Nephron progenitor cell (in vitro differentiated cells): ENCODE measurements around the gene OR6C75.

Source experiments
- DNase-seq: peaks from one replicate; pipeline ENCODE4 v3.0.0; 2021
- H3K27ac Mint-ChIP-seq: 2 replicates; pipeline ENCODE4 v1.8.0; 2021; ENCODE audit warnings: mild to moderate bottlenecking, moderate library complexity, mixed read lengths
- H3K27me3 Mint-ChIP-seq: 2 replicates; pipeline ENCODE4 v1.8.0; 2021; ENCODE audit warnings: mild to moderate bottlenecking, low read depth, mixed read lengths; ENCODE audit not compliant: poor library complexity
- H3K36me3 Mint-ChIP-seq: 2 replicates; pipeline ENCODE4 v1.8.0; 2021; ENCODE audit warnings: low read depth, mixed read lengths
- H3K4me1 Mint-ChIP-seq: 2 replicates; pipeline ENCODE4 v1.8.0; 2021; ENCODE audit warnings: mixed read lengths
- H3K4me3 Mint-ChIP-seq: 2 replicates; pipeline ENCODE4 v1.8.0; 2021; ENCODE audit warnings: mild to moderate bottlenecking, moderate library complexity, mixed read lengths
- H3K9me3 Mint-ChIP-seq: 2 replicates; pipeline ENCODE4 v1.8.0; 2021; ENCODE audit warnings: mild to moderate bottlenecking, moderate library complexity, mixed read lengths
- CTCF ChIP-seq: fragments of 200-600 bp; sonication (generic); IDR thresholded peaks from 2 replicates; pipeline ENCODE4 v1.5.0; 2021; ENCODE audit warnings: antibody characterized with exemption

The OR6C75 gene

DNA sequence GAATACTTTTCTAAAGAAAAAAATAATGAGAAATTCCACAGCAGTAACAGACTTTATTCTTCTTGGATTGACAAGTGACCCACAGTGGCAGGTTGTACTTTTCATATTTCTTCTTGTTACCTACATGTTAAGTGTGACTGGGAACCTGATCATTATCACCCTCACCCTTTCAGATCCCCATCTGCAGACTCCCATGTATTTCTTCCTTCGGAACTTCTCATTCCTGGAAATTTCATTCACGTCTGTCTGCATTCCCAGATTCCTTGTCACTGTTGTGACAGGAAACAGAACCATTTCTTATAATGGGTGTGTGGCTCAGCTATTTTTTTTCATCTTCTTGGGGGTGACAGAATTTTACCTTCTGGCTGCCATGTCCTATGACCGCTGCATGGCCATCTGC is 2.3 kb downstream of the OR6C75 start:
- Mint-ChIP-seq H3K9me3 (no peaks in the 10 kb centered on the region), H3K27ac (no peak overlapping the region), H3K4me3 (no peak overlapping the region), H3K4me1 (no peaks in the 10 kb centered on the region), H3K27me3 (peaks cover 4% of the 10 kb centered on the region), H3K36me3 (no peaks in the 10 kb centered on the region)
- TF ChIP-seq CTCF = no peak
- DNase-seq = no peak

DNA sequence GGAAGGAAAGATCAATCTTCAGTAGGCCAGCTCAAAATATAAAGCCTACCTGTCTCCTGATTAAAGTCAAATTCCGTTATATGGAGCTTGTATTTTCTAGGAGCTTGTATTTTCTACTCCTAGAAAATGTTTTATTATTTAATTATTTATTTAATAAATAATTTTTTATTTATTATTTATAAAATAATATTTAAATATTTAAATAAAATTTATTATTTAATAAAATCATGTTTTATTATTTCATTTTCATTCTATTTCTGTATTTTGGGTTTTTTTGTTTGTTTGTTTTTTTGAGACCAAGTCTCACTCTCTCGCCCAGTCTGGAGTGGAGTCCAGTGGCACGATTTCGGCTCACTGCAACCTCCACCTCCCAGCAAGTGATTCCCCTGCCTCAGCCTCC is 9.7 kb downstream of the OR6C75 start:
- no peak for TF ChIP-seq CTCF
- no peaks in the 10 kb centered on the region for H3K36me3 Mint-ChIP-seq
- no peak overlapping the region for H3K27ac Mint-ChIP-seq
- no peaks in the 10 kb centered on the region for H3K4me1 Mint-ChIP-seq
- H3K9me3 Mint-ChIP-seq = no peaks in the 10 kb centered on the region
- DNase-seq = no peak
- no peaks in the 10 kb centered on the region for H3K27me3 Mint-ChIP-seq
- no peak overlapping the region for H3K4me3 Mint-ChIP-seq

- no peaks in the 10 kb centered on the region for H3K27me3 Mint-ChIP-seq
- no peaks in the 10 kb centered on the region for H3K36me3 Mint-ChIP-seq
- no peak overlapping the region for H3K4me3 Mint-ChIP-seq
- DNase-seq = no peak
- H3K4me1 Mint-ChIP-seq = no peaks in the 10 kb centered on the region
- no peak overlapping the region for H3K27ac Mint-ChIP-seq
- no peaks in the 10 kb centered on the region for H3K9me3 Mint-ChIP-seq
- no peak for TF ChIP-seq CTCF
Measured at GRCh38 chr12:55385891-55386290, 23.1 kb downstream of the OR6C75 start.

DNA sequence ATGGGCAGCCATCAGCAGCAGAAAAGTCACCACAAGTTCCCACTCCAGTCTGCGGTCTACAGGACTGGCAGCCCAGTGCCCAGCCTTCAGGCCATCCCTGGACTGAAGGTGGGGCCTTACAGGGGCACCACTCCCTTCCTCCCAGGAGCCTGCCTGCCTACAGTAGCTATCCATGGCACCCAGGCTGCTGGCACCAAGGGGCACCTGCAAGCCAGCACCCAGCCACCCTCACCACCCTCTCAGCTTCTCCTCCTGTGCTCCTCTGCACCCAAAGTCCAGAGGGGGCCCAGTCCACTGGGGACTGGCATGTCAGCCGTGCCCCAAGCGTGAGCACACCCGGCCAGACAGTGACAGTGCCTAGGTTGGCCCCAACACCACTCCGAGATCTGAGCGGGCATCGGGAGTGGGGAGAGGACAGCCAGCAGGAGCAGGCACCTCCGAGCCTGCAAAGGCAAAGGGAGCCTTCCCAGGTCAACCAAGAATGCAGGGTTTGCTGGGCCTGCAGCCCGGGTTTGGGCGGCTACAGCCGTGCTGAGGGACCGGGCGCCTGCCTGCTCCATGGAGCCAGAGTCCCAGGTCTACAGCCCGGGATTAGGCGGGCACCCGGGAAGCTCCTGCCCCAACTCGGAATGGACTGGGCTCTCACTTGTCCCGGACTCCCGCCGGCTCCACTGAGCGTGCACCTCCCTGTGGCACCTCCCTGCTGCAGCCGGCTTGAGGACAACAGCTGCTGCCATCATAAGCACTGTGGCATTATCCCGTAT is 29.4 kb downstream of the OR6C75 start:
- no peak overlapping the region for H3K4me3 Mint-ChIP-seq
- no peaks in the 10 kb centered on the region for H3K4me1 Mint-ChIP-seq
- H3K36me3 Mint-ChIP-seq = no peaks in the 10 kb centered on the region
- DNase-seq = no peak
- H3K27ac Mint-ChIP-seq = no peak overlapping the region
- no peaks in the 10 kb centered on the region for H3K27me3 Mint-ChIP-seq
- H3K9me3 Mint-ChIP-seq = no peaks in the 10 kb centered on the region
- no peak for TF ChIP-seq CTCF

DNA sequence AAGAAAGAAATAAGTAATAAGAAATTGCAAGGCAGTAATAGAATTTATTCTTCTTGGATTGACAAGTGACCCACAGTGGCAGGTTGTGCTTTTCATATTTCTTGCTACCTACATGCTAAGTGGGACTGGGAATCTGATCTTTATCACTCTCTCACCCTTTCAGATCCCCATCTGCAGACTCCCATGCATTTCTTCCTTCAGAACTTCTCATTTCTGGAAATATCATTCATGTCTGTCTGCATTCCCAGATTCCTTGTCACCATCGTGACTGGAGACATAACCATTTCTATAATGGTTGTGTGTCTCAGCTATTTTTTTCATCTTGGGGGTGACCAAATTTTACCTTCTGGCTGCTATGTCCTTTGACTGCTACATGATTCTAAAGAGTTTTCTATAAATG is 33.6 kb downstream of the OR6C75 start:
- Mint-ChIP-seq H3K4me1 (no peaks in the 10 kb centered on the region), H3K27me3 (peaks cover 3% of the 10 kb centered on the region), H3K9me3 (no peaks in the 10 kb centered on the region), H3K27ac (no peak overlapping the region), H3K36me3 (no peaks in the 10 kb centered on the region), H3K4me3 (no peak overlapping the region)
- TF ChIP-seq CTCF = no peak
- no peak for DNase-seq

GRCh38 chr12:55400229-55400628 is 37.5 kb downstream of the OR6C75 start, which contains the start of gene OR6C65:
OR6C65 (plus strand) TSS chr12:55400529; CDS start chr12:55400529, 0 bp downstream.
- no peak for DNase-seq
- no peak for TF ChIP-seq CTCF
- no peak within 1 kb of the TSS for H3K4me3 Mint-ChIP-seq
- no peak within 1 kb of the TSS for H3K27ac Mint-ChIP-seq
- H3K4me1 Mint-ChIP-seq = no peaks in the 10 kb centered on the region
- H3K9me3 Mint-ChIP-seq = peaks cover 4% of the 10 kb centered on the region
- H3K36me3 Mint-ChIP-seq = no peaks in the 10 kb centered on the region
- H3K27me3 Mint-ChIP-seq = peaks cover 3% of the 10 kb centered on the region
